IPS-18c (cell line): ENCODE data around the gene APH1B.

Experiments
- H3K4me3 ChIP-seq: 2 replicates; pipeline ENCODE4 v1.7.0; 2013; ENCODE audit warnings: low read depth, mild to moderate bottlenecking, low read length, moderate library complexity; ENCODE audit not compliant: insufficient read depth
- H3K9me3 ChIP-seq: one replicate; pipeline ENCODE4 v1.6.1; 2013; ENCODE audit warnings: mild to moderate bottlenecking, low read length, moderate library complexity; ENCODE audit not compliant: control insufficient read depth, insufficient read depth

Gene APH1B

GRCh38 chr15:63283126-63283525 is 5.7 kb downstream of the APH1B start:
- no peak overlapping the region for H3K4me3 ChIP-seq
- no peaks in the 10 kb centered on the region for H3K9me3 ChIP-seq

GRCh38 chr15:63284335-63284734 is 6.9 kb downstream of the APH1B start:
- H3K9me3 ChIP-seq: no peaks in the 10 kb centered on the region
- H3K4me3 ChIP-seq: no peak overlapping the region

GRCh38 chr15:63287109-63287508 is 9.7 kb downstream of the APH1B start:
- no peaks in the 10 kb centered on the region for H3K9me3 ChIP-seq

GRCh38 chr15:63288342-63288741 is 10.9 kb downstream of the APH1B start:
- Histone ChIP-seq H3K4me3 (no peak overlapping the region), H3K9me3 (no peaks in the 10 kb centered on the region)

More at GRCh38 chr15:63287109-63287508, 9.7 kb downstream of the APH1B start:
- no peak overlapping the region for H3K4me3 ChIP-seq

GRCh38 chr15:63288778-63289378 is 11.5 kb downstream of the APH1B start:
- no peaks in the 10 kb centered on the region for H3K9me3 ChIP-seq
- H3K4me3 ChIP-seq: no peak overlapping the region

- Histone ChIP-seq H3K4me3 (no peak overlapping the region), H3K9me3 (no peaks in the 10 kb centered on the region)
Observed at GRCh38 chr15:63291507-63291906, 14.1 kb downstream of the APH1B start.

GRCh38 chr15:63292241-63292640 is 14.8 kb downstream of the APH1B start:
- no peaks in the 10 kb centered on the region for H3K9me3 ChIP-seq
- no peak overlapping the region for H3K4me3 ChIP-seq

- Histone ChIP-seq H3K4me3 (no peak overlapping the region), H3K9me3 (no peaks in the 10 kb centered on the region)
Observed at GRCh38 chr15:63292771-63293170, 15.4 kb downstream of the APH1B start.

GRCh38 chr15:63294359-63294758 is 17.0 kb downstream of the APH1B start:
- H3K9me3 ChIP-seq: no peaks in the 10 kb centered on the region
- no peak overlapping the region for H3K4me3 ChIP-seq

GRCh38 chr15:63295341-63295740 is 17.9 kb downstream of the APH1B start:
- H3K9me3 ChIP-seq: no peaks in the 10 kb centered on the region
- no peak overlapping the region for H3K4me3 ChIP-seq

- no peak overlapping the region for H3K4me3 ChIP-seq
Observed at GRCh38 chr15:63296195-63296594, 18.8 kb downstream of the APH1B start.

GRCh38 chr15:63299943-63300575 is 22.7 kb downstream of the APH1B start:
- Histone ChIP-seq H3K4me3 (no peak overlapping the region), H3K9me3 (peaks cover 3% of the 10 kb centered on the region)

More at GRCh38 chr15:63296195-63296594, 18.8 kb downstream of the APH1B start:
- H3K9me3 ChIP-seq: no peaks in the 10 kb centered on the region

- no peak overlapping the region for H3K4me3 ChIP-seq
- peaks cover 3% of the 10 kb centered on the region for H3K9me3 ChIP-seq
Observed at GRCh38 chr15:63301088-63301487, 23.7 kb downstream of the APH1B start.

- Histone ChIP-seq H3K4me3 (no peak overlapping the region), H3K9me3 (peaks cover 3% of the 10 kb centered on the region)
Observed at GRCh38 chr15:63305260-63305659, 27.9 kb downstream of the APH1B start.

- no peak overlapping the region for H3K4me3 ChIP-seq
- peaks cover 3% of the 10 kb centered on the region for H3K9me3 ChIP-seq
Observed at GRCh38 chr15:63306492-63307073, 29.2 kb downstream of the APH1B start.

- Histone ChIP-seq H3K9me3 (peaks cover 3% of the 10 kb centered on the region), H3K4me3 (no peak overlapping the region)
Observed at GRCh38 chr15:63308491-63308890, 31.1 kb downstream of the APH1B start.

GRCh38 chr15:63308947-63309346 is 31.5 kb downstream of the APH1B start:
- H3K9me3 ChIP-seq: peaks cover 3% of the 10 kb centered on the region
- no peak overlapping the region for H3K4me3 ChIP-seq

GRCh38 chr15:63310646-63311045 is 33.2 kb downstream of the APH1B start:
- no peaks in the 10 kb centered on the region for H3K9me3 ChIP-seq
- no peak overlapping the region for H3K4me3 ChIP-seq
